ENCODE measurements around the gene ZFYVE16.
"Not testable (repeated sequence)": the region's sequence is repeated elsewhere in the genome, so short reads cannot be mapped to it uniquely, and the experiment has no call there.

Gene ZFYVE16

GRCh38 chr5:80407735-80408483, at the start of gene ZFYVE16:
Gene ZFYVE16, plus strand, starts transcription at chr5:80408064. Its CDS starts 26,084 bp downstream, at chr5:80434148.
- DNase-seq, result peak; percentile 99

GRCh38 chr5:80360914-80361444, 46.9 kb upstream of the ZFYVE16 start:
- DNase-seq, result no peak

GRCh38 chr5:80364892-80365291, 43.0 kb upstream of the ZFYVE16 start:
- no peak for DNase-seq

- no peak for DNase-seq
Measured at GRCh38 chr5:80368661-80369480, 39.0 kb upstream of the ZFYVE16 start.

GRCh38 chr5:80369521-80369920, 38.3 kb upstream of the ZFYVE16 start:
- DNase-seq, result peak; percentile 54

GRCh38 chr5:80370390-80370789, 37.5 kb upstream of the ZFYVE16 start:
- no peak for DNase-seq

GRCh38 chr5:80372780-80373179, 35.1 kb upstream of the ZFYVE16 start:
- no peak for DNase-seq

- DNase-seq, result no peak
Measured at GRCh38 chr5:80374188-80374587, 33.7 kb upstream of the ZFYVE16 start.

GRCh38 chr5:80376557-80376956, 31.3 kb upstream of the ZFYVE16 start:
- DNase-seq, result no peak

- DNase-seq, result no peak
Measured at GRCh38 chr5:80382488-80382887, 25.4 kb upstream of the ZFYVE16 start.

- DNase-seq, result no peak
Measured at GRCh38 chr5:80387063-80387768, 20.6 kb upstream of the ZFYVE16 start.

GRCh38 chr5:80389580-80389979, 18.3 kb upstream of the ZFYVE16 start:
- no peak for DNase-seq

- DNase-seq, result not testable (repeated sequence)
Measured at GRCh38 chr5:80390413-80390812, 17.5 kb upstream of the ZFYVE16 start.

GRCh38 chr5:80391267-80391666, 16.6 kb upstream of the ZFYVE16 start:
- DNase-seq, result not testable (repeated sequence)

GRCh38 chr5:80399526-80400239, 8.2 kb upstream of the ZFYVE16 start:
- DNase-seq, result peak; percentile 36

GRCh38 chr5:80400368-80400767, 7.5 kb upstream of the ZFYVE16 start:
- DNase-seq, result not testable (repeated sequence)

GRCh38 chr5:80403782-80404181, 4.1 kb upstream of the ZFYVE16 start:
- DNase-seq, result no peak

- no peak for DNase-seq
Measured at GRCh38 chr5:80406980-80407734, 707 bp upstream of the ZFYVE16 start.

- DNase-seq, result peak; percentile 22
Measured at GRCh38 chr5:80408484-80409366, 861 bp downstream of the ZFYVE16 start.

GRCh38 chr5:80409367-80409966, 1.6 kb downstream of the ZFYVE16 start:
- DNase-seq, result peak; percentile 51

Measured in eye (tissue), 1 donor.